ENCODE measurements around the gene MED13.

MED13 gene

GRCh38 chr17:62100055-62100454 is 35.0 kb upstream of the MED13 start:
- Histone ChIP-seq H3K4me3 (ENCODE audit: low read length) (no peak overlapping the region), H3K27me3 (ENCODE audit: insufficient read depth, low read length) (no peaks in the 10 kb centered on the region), H3K36me3 (ENCODE audit: insufficient read depth, low read depth, low read length) (no peaks in the 10 kb centered on the region), H3K4me1 (ENCODE audit: insufficient read depth, low read length) (no peaks in the 10 kb centered on the region), H3K9me3 (ENCODE audit: insufficient read depth, low read depth, low read length) (no peaks in the 10 kb centered on the region), H3K9ac (ENCODE audit: low read depth, low read length) (no peak overlapping the region), H3K27ac (ENCODE audit: low read length) (no peak overlapping the region)

GRCh38 chr17:62099532-62099931 is 34.5 kb upstream of the MED13 start:
- no peak overlapping the region for H3K27ac ChIP-seq (ENCODE audit: low read length)
- no peaks in the 10 kb centered on the region for H3K27me3 ChIP-seq (ENCODE audit: insufficient read depth, low read length)
- no peaks in the 10 kb centered on the region for H3K4me1 ChIP-seq (ENCODE audit: insufficient read depth, low read length)
- no peak overlapping the region for H3K9ac ChIP-seq (ENCODE audit: low read depth, low read length)
- H3K4me3 ChIP-seq (ENCODE audit: low read length), result no peak overlapping the region
- no peaks in the 10 kb centered on the region for H3K36me3 ChIP-seq (ENCODE audit: insufficient read depth, low read depth, low read length)
- H3K9me3 ChIP-seq (ENCODE audit: insufficient read depth, low read depth, low read length), result no peaks in the 10 kb centered on the region

DNA sequence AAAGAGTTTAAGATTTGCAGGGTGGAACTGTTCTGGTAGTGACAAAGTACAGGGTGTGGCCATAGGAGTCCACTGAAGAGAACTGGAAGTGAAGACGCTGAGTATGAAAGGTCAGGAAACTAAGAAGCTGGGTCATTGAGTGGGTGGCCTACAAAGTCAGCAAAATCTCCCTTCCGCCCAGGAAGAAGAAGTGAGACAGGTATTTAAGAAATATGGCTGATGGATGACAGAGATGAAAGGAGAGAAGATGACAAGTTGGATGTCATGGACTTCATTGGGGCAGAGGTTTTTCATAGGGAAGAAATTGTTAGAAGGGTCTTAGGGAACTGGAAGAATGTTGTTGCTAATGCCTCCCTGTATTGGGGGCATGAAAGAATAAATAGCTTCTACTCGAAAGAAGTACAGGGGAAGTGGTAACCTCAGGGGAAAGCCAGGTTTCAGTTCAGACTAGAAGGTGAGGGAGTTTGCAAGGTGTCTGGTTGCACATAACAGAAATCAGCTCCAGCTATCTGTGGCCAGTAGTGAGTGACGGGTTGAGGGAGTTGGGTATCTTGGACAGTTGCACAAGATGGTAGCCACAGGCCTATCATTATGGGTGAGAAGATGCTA is 33.6 kb upstream of the MED13 start:
- Histone ChIP-seq H3K27ac (ENCODE audit: low read length) (no peak overlapping the region), H3K9ac (ENCODE audit: low read depth, low read length) (no peak overlapping the region), H3K4me1 (ENCODE audit: insufficient read depth, low read length) (no peaks in the 10 kb centered on the region), H3K36me3 (ENCODE audit: insufficient read depth, low read depth, low read length) (no peaks in the 10 kb centered on the region), H3K27me3 (ENCODE audit: insufficient read depth, low read length) (no peaks in the 10 kb centered on the region), H3K9me3 (ENCODE audit: insufficient read depth, low read depth, low read length) (no peaks in the 10 kb centered on the region), H3K4me3 (ENCODE audit: low read length) (no peak overlapping the region)

- H3K9me3 ChIP-seq (ENCODE audit: insufficient read depth, low read depth, low read length), result no peaks in the 10 kb centered on the region
- H3K27ac ChIP-seq (ENCODE audit: low read length), result no peak overlapping the region
- H3K4me1 ChIP-seq (ENCODE audit: insufficient read depth, low read length), result no peaks in the 10 kb centered on the region
- H3K4me3 ChIP-seq (ENCODE audit: low read length), result no peak overlapping the region
- H3K27me3 ChIP-seq (ENCODE audit: insufficient read depth, low read length), result no peaks in the 10 kb centered on the region
- no peak overlapping the region for H3K9ac ChIP-seq (ENCODE audit: low read depth, low read length)
- H3K36me3 ChIP-seq (ENCODE audit: insufficient read depth, low read depth, low read length), result no peaks in the 10 kb centered on the region
These were observed 31.3 kb upstream of the MED13 start for GRCh38 chr17:62096401-62096670.

GRCh38 chr17:62094175-62094574 is 29.1 kb upstream of the MED13 start:
- Histone ChIP-seq H3K36me3 (ENCODE audit: insufficient read depth, low read depth, low read length) (no peaks in the 10 kb centered on the region), H3K9me3 (ENCODE audit: insufficient read depth, low read depth, low read length) (no peaks in the 10 kb centered on the region), H3K27me3 (ENCODE audit: insufficient read depth, low read length) (no peaks in the 10 kb centered on the region), H3K9ac (ENCODE audit: low read depth, low read length) (no peak overlapping the region), H3K27ac (ENCODE audit: low read length) (no peak overlapping the region), H3K4me1 (ENCODE audit: insufficient read depth, low read length) (no peaks in the 10 kb centered on the region), H3K4me3 (ENCODE audit: low read length) (no peak overlapping the region)

GRCh38 chr17:62093188-62094155 is 28.4 kb upstream of the MED13 start:
- Histone ChIP-seq H3K9me3 (ENCODE audit: insufficient read depth, low read depth, low read length) (no peaks in the 10 kb centered on the region), H3K4me3 (ENCODE audit: low read length) (no peak overlapping the region), H3K36me3 (ENCODE audit: insufficient read depth, low read depth, low read length) (no peaks in the 10 kb centered on the region), H3K4me1 (ENCODE audit: insufficient read depth, low read length) (no peaks in the 10 kb centered on the region), H3K27me3 (ENCODE audit: insufficient read depth, low read length) (no peaks in the 10 kb centered on the region), H3K9ac (ENCODE audit: low read depth, low read length) (no peak overlapping the region), H3K27ac (ENCODE audit: low read length) (no peak overlapping the region)

DNA sequence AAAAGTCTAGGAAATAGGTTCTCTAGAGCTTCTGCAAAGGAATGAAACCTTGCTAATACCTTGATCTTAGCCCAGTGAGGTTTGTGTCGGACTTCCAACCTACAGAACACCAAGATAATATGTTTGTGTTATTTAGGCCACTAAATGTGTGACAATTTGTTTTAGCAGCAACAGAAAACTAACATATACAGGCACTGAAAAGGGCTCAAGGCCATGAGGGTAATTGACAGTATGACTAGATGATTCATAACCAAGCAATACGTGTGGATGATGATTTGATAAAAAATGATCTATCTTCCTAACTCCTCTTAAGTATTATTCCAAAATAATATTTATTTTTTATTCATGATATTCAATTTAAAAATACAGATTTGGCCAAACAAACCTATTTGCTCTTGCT is 27.7 kb upstream of the MED13 start:
- Histone ChIP-seq H3K4me1 (ENCODE audit: insufficient read depth, low read length) (no peaks in the 10 kb centered on the region), H3K4me3 (ENCODE audit: low read length) (no peak overlapping the region), H3K9ac (ENCODE audit: low read depth, low read length) (no peak overlapping the region), H3K9me3 (ENCODE audit: insufficient read depth, low read depth, low read length) (no peaks in the 10 kb centered on the region), H3K27ac (ENCODE audit: low read length) (no peak overlapping the region), H3K36me3 (ENCODE audit: insufficient read depth, low read depth, low read length) (no peaks in the 10 kb centered on the region), H3K27me3 (ENCODE audit: insufficient read depth, low read length) (no peaks in the 10 kb centered on the region)

DNA sequence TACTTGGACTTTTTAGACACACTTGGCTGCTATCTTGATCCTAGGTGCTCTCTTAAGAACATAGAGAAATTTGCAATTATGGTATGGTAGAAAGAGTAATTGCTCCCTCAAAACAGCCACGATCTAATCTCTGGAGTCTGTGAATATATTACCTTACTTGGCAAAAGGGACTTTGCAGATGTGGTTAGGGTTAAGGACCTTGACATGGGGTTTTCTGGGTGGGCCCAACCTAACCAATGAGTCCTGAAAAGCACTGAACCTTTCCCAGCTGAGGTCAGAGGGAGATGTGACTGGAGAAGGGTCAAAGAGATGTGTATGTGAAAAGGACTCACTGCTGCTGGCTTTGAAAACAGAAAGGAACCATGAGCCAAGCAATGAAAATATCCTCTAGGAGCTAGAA is 26.7 kb upstream of the MED13 start:
- H3K27me3 ChIP-seq (ENCODE audit: insufficient read depth, low read length), result no peaks in the 10 kb centered on the region
- H3K4me3 ChIP-seq (ENCODE audit: low read length), result no peak overlapping the region
- H3K9me3 ChIP-seq (ENCODE audit: insufficient read depth, low read depth, low read length), result no peaks in the 10 kb centered on the region
- H3K9ac ChIP-seq (ENCODE audit: low read depth, low read length), result no peak overlapping the region
- no peaks in the 10 kb centered on the region for H3K4me1 ChIP-seq (ENCODE audit: insufficient read depth, low read length)
- no peak overlapping the region for H3K27ac ChIP-seq (ENCODE audit: low read length)
- H3K36me3 ChIP-seq (ENCODE audit: insufficient read depth, low read depth, low read length), result no peaks in the 10 kb centered on the region

- no peak overlapping the region for H3K4me3 ChIP-seq (ENCODE audit: low read length)
- H3K4me1 ChIP-seq (ENCODE audit: insufficient read depth, low read length), result no peaks in the 10 kb centered on the region
- H3K27me3 ChIP-seq (ENCODE audit: insufficient read depth, low read length), result no peaks in the 10 kb centered on the region
- no peaks in the 10 kb centered on the region for H3K9me3 ChIP-seq (ENCODE audit: insufficient read depth, low read depth, low read length)
- no peak overlapping the region for H3K27ac ChIP-seq (ENCODE audit: low read length)
- no peak overlapping the region for H3K9ac ChIP-seq (ENCODE audit: low read depth, low read length)
- no peaks in the 10 kb centered on the region for H3K36me3 ChIP-seq (ENCODE audit: insufficient read depth, low read depth, low read length)
These were observed 25.8 kb upstream of the MED13 start for GRCh38 chr17:62090868-62091267.

DNA sequence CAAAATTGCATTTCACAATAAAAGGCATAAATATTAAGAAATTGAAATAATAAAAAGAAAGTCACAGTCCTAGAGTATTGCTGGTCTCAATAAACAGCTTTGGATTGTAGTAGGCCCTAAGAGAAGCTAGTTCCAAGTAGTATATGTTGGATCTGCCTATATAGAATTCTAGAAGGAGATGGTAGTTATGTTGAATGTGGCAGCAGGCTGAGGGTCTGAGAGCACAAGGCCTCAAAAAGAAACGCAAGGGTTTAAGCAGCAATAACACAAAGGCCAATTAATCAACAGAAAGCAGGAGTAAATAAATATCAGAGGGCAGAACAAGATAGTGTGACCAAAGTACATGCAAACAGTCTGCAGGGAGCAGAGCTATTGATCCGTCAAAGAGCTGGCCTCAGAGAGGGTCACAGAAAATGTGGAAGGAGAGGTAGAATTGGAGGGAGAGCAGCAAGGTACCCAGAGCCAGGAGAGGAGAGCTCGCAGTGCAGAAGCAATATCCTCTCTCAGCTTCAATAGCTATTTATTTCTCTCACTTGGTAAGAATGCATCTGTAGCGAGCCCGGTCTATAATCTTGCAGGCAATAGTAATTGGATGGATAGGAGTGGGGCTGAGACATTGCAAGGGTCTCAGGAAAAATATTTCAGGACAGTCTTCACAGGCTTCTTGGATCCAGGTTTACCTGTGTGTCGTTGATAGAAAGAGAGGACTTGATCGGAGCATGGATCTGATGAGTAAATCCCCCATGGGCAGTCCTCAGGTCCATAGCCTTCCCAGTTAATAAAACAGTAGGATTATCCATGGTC is 25.1 kb upstream of the MED13 start:
- no peak overlapping the region for H3K4me3 ChIP-seq (ENCODE audit: low read length)
- no peaks in the 10 kb centered on the region for H3K36me3 ChIP-seq (ENCODE audit: insufficient read depth, low read depth, low read length)
- H3K9ac ChIP-seq (ENCODE audit: low read depth, low read length), result no peak overlapping the region
- H3K27me3 ChIP-seq (ENCODE audit: insufficient read depth, low read length), result no peaks in the 10 kb centered on the region
- no peak overlapping the region for H3K27ac ChIP-seq (ENCODE audit: low read length)
- no peaks in the 10 kb centered on the region for H3K4me1 ChIP-seq (ENCODE audit: insufficient read depth, low read length)
- no peaks in the 10 kb centered on the region for H3K9me3 ChIP-seq (ENCODE audit: insufficient read depth, low read depth, low read length)

DNA sequence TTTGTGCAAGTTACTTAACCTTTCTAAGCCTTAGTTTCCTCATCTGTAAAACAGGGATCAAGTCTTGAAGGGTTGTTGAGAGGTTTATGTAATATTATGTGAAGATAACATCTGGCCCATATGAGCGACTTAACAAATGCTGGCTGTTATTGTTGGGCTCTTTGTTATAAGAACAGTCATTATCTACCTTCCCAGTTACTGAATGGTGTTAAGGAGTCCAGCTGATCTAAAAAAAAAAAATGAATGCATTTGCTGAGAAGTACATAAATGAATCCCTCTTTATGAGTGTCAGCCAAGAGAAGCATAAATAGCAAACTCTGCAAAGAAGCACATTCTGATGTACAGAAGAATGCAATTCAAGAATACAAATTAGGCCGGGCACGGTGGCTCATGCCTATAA is 24.3 kb upstream of the MED13 start:
- H3K4me1 ChIP-seq (ENCODE audit: insufficient read depth, low read length), result no peaks in the 10 kb centered on the region
- H3K36me3 ChIP-seq (ENCODE audit: insufficient read depth, low read depth, low read length), result no peaks in the 10 kb centered on the region
- H3K27ac ChIP-seq (ENCODE audit: low read length), result no peak overlapping the region
- H3K4me3 ChIP-seq (ENCODE audit: low read length), result no peak overlapping the region
- H3K27me3 ChIP-seq (ENCODE audit: insufficient read depth, low read length), result no peaks in the 10 kb centered on the region
- H3K9me3 ChIP-seq (ENCODE audit: insufficient read depth, low read depth, low read length), result no peaks in the 10 kb centered on the region
- no peak overlapping the region for H3K9ac ChIP-seq (ENCODE audit: low read depth, low read length)

DNA sequence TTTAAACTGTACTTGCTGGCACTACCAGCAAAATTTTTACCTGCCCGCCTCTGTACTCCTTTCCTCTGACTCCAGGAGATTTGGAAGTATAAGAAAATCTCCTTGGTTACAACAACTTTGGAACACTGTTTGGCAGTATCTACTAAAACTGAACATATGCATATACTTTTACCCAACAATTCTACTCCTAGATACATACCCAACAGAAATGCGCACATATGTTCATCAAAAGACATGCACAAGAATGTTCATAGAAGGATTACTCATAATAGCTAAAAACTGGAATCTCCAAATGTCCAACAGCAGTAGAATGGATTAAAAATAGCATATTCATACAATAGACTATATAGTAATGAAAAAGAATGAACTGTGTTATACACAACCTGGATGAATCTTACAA is 21.7 kb upstream of the MED13 start:
- H3K27ac ChIP-seq (ENCODE audit: low read length), result no peak overlapping the region
- no peaks in the 10 kb centered on the region for H3K27me3 ChIP-seq (ENCODE audit: insufficient read depth, low read length)
- H3K9ac ChIP-seq (ENCODE audit: low read depth, low read length), result no peak overlapping the region
- H3K9me3 ChIP-seq (ENCODE audit: insufficient read depth, low read depth, low read length), result no peaks in the 10 kb centered on the region
- no peaks in the 10 kb centered on the region for H3K36me3 ChIP-seq (ENCODE audit: insufficient read depth, low read depth, low read length)
- H3K4me3 ChIP-seq (ENCODE audit: low read length), result no peak overlapping the region
- no peaks in the 10 kb centered on the region for H3K4me1 ChIP-seq (ENCODE audit: insufficient read depth, low read length)

Measured in iPS-20b (cell line).